ENCODE data around the gene USP8. TPM values are rescaled to one million over a fixed set of nuclear protein-coding genes. Genes with fewer than 3 reads are reported as not detected.

The USP8 gene
- total RNA-seq, 4 donors from 2014 or later = 34.8 to 67.0 (median 44.7) TPM

DNA sequence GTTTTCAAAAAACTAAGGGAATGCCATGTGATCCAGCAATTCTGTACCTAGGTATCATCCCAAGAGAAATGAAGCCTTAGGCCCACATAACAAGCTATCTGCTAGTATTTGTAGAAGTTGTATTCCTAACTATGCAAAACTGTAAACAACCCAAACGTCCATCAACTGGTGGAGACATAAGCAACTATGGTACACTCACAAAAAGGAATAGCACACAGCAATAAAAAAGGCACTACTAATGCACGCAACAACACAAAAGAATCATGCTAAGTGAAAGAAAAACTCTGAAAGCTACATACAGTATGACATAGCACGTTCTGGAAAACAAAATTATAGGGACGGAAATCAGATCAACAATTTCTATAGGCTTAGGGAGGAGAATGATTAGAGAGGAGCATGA, 107.0 kb downstream of the USP8 start:
- intact Hi-C loops (cut with DNase I; ENCODE audit: low total_unique reads) = no loop called here
- DNase-seq (ENCODE audit: low spot score in 2 of 2) = no peak
- H3K4me3 ChIP-seq (ENCODE audit: low read depth, poor library complexity, severe bottlenecking) = no peak overlapping the region
- 91 to 96% methylated on average over 4 of the region's 4 CpGs for WGBS, 2 donors
- TF ChIP-seq POLR2A (IDR thresholded peaks at IDR 0.05) = no peak
- TF ChIP-seq, protein P1, sequence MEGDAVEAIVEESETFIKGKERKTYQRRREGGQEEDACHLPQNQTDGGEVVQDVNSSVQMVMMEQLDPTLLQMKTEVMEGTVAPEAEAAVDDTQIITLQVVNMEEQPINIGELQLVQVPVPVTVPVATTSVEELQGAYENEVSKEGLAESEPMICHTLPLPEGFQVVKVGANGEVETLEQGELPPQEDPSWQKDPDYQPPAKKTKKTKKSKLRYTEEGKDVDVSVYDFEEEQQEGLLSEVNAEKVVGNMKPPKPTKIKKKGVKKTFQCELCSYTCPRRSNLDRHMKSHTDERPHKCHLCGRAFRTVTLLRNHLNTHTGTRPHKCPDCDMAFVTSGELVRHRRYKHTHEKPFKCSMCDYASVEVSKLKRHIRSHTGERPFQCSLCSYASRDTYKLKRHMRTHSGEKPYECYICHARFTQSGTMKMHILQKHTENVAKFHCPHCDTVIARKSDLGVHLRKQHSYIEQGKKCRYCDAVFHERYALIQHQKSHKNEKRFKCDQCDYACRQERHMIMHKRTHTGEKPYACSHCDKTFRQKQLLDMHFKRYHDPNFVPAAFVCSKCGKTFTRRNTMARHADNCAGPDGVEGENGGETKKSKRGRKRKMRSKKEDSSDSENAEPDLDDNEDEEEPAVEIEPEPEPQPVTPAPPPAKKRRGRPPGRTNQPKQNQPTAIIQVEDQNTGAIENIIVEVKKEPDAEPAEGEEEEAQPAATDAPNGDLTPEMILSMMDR (IDR thresholded peaks at IDR 0.05) = no peak

DNA sequence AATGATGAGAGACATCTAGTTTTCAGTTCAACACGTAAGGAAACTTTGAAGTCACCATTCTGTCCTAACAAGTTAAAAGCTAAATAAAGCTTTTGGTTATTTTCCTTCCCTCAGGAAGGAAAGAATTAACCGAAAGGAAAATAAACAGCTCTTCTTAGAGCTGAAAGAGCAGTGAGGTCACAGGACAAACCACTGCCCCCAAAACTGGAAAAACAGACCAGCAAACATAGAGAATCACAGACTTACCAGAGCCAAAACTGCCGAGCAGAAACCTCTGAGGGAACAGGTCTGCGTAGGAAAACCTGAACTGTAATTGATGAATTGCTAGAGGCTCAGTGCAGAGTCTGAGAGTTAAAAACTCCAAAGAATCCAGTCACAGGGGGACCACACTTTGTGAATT, 107.6 kb downstream of the USP8 start:
- DNase-seq (ENCODE audit: low spot score in 2 of 2) = no peak
- no peak overlapping the region for H3K4me3 ChIP-seq (ENCODE audit: low read depth, poor library complexity, severe bottlenecking)
- 68 to 80% methylated on average over 4 of the region's 4 CpGs for WGBS, 2 donors
- intact Hi-C loops (cut with DNase I; ENCODE audit: low total_unique reads) = no loop called here
- TF ChIP-seq, protein P1 (IDR thresholded peaks at IDR 0.05) = no peak
- TF ChIP-seq POLR2A (IDR thresholded peaks at IDR 0.05) = no peak

DNA sequence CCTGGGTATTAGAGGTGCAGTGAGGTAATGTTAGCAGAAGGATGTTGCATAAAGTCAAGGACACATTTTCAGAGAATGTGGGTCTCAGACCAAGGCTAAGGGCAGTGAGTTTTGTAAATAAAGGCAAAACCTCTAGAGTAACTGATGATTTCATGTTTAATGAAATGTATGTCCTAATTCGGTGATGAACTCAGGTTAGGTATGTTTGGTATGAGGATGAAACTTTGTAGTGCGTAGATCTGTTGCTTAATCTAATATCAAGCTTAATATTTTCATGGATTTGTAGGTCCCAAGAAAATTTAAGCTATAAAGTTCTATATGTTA, 118.6 kb downstream of the USP8 start:
- intact Hi-C loops (cut with DNase I; ENCODE audit: low total_unique reads) = no loop called here
- 82% methylated on average over 2 of the region's 2 CpGs for WGBS, 2 donors
- TF ChIP-seq, protein P1 (IDR thresholded peaks at IDR 0.05) = no peak
- no peak for TF ChIP-seq POLR2A (IDR thresholded peaks at IDR 0.05)
- DNase-seq (ENCODE audit: low spot score in 2 of 2) = no peak
- H3K4me3 ChIP-seq (ENCODE audit: low read depth, poor library complexity, severe bottlenecking) = no peak overlapping the region

DNA sequence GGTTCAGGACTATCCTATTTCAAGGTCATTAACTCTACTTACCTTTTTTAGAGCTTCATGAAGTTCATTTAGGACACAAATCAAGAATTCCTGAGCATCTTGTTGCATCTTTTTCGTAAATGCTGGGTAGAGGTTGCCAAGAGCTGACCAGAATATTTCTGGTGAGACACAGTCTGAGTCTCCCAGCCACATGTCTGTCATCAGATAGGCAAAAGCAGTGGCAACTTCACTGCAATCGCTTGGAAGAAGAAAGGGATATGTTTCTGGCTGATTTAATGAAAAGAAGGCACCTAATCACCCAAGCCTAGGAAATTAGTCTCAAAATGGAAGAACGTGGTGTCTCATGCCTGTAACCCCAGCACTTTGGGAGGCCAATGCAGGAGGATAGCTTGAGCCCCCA, 119.4 kb downstream of the USP8 start:
- no peak overlapping the region for H3K4me3 ChIP-seq (ENCODE audit: low read depth, poor library complexity, severe bottlenecking)
- no peak for TF ChIP-seq POLR2A (IDR thresholded peaks at IDR 0.05)
- TF ChIP-seq, protein P1 (IDR thresholded peaks at IDR 0.05) = no peak
- intact Hi-C loops (cut with DNase I; ENCODE audit: low total_unique reads) = no loop called here
- DNase-seq (ENCODE audit: low spot score in 2 of 2) = no peak
- 71 to 86% methylated on average over 3 of the region's 3 CpGs for WGBS, 2 donors

DNA sequence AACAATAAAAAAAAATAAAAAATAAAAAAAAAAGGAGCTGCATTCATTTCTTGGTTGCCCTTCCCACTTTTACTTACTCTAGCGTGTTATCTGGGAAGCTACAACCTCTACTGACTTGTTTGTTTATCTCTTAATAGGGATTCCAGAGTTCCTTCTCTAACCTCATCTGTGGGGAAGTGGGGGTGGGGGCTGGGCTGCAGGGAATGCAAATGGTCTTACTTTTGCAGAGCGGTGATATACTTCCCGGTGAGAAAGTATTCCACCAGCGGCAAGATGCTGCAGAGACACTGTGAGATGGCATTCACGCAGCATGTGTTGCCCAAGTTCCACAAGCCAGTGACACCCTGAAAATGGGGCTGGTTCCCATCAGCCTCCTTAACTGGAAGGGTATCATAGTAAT, 120.2 kb downstream of the USP8 start:
- intact Hi-C loops (cut with DNase I; ENCODE audit: low total_unique reads) = no loop called here
- 73 to 92% methylated on average over 5 of the region's 5 CpGs for WGBS, 2 donors
- TF ChIP-seq POLR2A (IDR thresholded peaks at IDR 0.05) = no peak
- TF ChIP-seq, protein P1 (IDR thresholded peaks at IDR 0.05) = no peak
- DNase-seq (ENCODE audit: low spot score in 2 of 2) = no peak
- no peak overlapping the region for H3K4me3 ChIP-seq (ENCODE audit: low read depth, poor library complexity, severe bottlenecking)

DNA sequence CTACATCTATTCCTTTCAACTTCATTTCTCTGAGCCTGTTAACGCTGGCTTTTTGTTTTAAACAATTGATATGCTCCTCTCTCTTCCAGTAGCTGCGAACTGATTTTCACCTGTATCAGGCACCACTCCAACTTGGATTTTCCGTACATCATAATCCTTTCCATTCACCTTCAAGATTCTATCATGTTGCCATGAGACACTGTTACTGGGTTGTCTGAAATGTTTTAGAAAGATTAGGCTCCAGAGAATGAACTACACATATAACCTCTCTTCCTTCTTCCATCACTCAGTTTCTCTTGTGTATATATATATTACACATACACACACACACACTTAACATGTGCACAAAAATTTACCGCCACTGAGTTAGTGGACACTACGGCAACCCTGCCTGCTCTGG, 122.4 kb downstream of the USP8 start, which contains the start of gene USP50:
Gene USP50, minus strand, starts transcription at position 101 of the 400 bp plus-strand sequence. CDS start 141 bp downstream, outside the sequence.
- intact Hi-C loops (cut with DNase I; ENCODE audit: low total_unique reads) = no loop called here
- TF ChIP-seq, protein P1 (IDR thresholded peaks at IDR 0.05) = no peak
- no peak for TF ChIP-seq POLR2A (IDR thresholded peaks at IDR 0.05)
- WGBS, 2 donors = 86% methylated on average over 5 of the region's 5 CpGs
- DNase-seq (ENCODE audit: low spot score in 2 of 2) = no peak
- no peak within 1 kb of the TSS for H3K4me3 ChIP-seq (ENCODE audit: low read depth, poor library complexity, severe bottlenecking)

All from lower leg skin (tissue), 4 donors.